ENCODE measurements around the gene C1QTNF9B. TPM values are rescaled to one million over a fixed set of nuclear protein-coding genes. Genes with fewer than 3 reads are reported as not detected.

Gene C1QTNF9B
- total and polyA plus RNA-seq, 2 of the 13 experiments (the other 11 are each of a cell fraction or from before 2014, with no cell fraction given): not detected

DNA sequence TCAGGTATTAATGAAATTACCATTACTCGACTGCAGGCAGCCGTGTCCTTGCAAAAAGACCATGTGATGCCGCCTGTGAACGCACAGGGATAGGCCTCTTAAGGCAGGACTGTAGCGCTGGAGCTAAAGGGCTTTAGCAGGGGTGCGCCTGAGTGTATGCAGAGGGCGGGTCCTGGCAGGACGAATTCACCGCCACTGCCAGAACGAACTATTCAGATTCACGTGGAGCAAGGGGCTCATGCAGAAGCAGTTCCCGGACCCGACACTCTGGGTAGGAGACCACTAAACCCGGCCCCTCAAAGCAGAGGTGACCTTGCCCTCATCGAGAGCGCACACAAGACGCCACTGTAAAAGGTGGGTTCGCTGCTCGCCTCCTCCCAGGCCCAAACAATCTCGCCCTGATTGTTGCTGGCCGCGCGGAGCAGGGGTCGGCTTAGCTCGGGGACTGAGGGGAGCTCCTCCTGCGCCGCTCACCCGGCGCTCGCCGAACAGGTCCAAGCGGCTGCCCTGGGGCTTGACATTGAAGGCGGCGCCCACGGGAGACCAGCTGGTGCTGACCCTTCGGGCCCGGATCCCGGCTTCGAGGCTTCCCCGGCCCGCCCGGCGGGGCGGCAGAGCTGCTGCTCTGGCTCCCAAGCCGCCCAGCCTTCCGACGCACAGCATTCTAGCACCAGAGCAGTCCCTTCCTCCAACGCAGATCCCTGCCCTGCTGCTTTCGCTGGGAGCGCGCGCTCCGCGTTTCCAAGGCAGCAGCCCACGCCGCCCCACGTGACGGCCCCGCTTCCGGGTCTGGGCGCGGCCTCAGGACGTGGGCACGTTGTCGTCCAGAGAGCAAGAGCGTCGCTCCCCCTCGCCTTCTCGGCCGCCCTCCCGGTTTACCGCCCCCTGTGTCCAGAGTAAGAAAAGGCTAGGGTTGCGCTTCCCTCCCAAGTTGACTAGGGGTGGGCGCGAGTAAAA lies 8.4 kb downstream of the C1QTNF9B start, which contains the start of gene MIPEP (continued):
- TF ChIP-seq, protein P1, sequence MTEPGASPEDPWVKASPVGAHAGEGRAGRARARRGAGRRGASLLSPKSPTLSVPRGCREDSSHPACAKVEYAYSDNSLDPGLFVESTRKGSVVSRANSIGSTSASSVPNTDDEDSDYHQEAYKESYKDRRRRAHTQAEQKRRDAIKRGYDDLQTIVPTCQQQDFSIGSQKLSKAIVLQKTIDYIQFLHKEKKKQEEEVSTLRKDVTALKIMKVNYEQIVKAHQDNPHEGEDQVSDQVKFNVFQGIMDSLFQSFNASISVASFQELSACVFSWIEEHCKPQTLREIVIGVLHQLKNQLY (CRISPR knock-in tag; IDR thresholded peaks at IDR 0.05): peak; percentile 60; the same call in 1 of the 2 replicates
- TF ChIP-seq KDM2A (CRISPR knock-in tag; IDR thresholded peaks at IDR 0.05; ENCODE audit: borderline replicate concordance, low read depth): peak; percentile 95
- TF ChIP-seq, protein P2, sequence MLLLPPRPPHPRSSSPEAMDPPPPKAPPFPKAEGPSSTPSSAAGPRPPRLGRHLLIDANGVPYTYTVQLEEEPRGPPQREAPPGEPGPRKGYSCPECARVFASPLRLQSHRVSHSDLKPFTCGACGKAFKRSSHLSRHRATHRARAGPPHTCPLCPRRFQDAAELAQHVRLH (CRISPR knock-in tag; IDR thresholded peaks at IDR 0.05; ENCODE audit: borderline replicate concordance, low read depth): peak; percentile 72; the same call in 1 of the 2 replicates
- no peak for TF ChIP-seq MATR3 (CRISPR knock-in tag; IDR thresholded peaks at IDR 0.05)
- TF ChIP-seq, protein P3, sequence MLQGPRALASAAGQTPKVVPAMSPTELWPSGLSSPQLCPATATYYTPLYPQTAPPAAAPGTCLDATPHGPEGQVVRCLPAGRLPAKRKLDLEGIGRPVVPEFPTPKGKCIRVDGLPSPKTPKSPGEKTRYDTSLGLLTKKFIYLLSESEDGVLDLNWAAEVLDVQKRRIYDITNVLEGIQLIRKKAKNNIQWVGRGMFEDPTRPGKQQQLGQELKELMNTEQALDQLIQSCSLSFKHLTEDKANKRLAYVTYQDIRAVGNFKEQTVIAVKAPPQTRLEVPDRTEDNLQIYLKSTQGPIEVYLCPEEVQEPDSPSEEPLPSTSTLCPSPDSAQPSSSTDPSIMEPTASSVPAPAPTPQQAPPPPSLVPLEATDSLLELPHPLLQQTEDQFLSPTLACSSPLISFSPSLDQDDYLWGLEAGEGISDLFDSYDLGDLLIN (CRISPR knock-in tag; IDR thresholded peaks at IDR 0.05; ENCODE audit: borderline replicate concordance): peak; percentile 35; the same call in 1 of the 2 replicates
- TF ChIP-seq YEATS4 (CRISPR knock-in tag; IDR thresholded peaks at IDR 0.05; ENCODE audit: borderline replicate concordance): peak; percentile 80; the same call in 1 of the 2 replicates
- TF ChIP-seq HNF4A (CRISPR knock-in tag; IDR thresholded peaks at IDR 0.05): no peak
- TF ChIP-seq, protein P4, sequence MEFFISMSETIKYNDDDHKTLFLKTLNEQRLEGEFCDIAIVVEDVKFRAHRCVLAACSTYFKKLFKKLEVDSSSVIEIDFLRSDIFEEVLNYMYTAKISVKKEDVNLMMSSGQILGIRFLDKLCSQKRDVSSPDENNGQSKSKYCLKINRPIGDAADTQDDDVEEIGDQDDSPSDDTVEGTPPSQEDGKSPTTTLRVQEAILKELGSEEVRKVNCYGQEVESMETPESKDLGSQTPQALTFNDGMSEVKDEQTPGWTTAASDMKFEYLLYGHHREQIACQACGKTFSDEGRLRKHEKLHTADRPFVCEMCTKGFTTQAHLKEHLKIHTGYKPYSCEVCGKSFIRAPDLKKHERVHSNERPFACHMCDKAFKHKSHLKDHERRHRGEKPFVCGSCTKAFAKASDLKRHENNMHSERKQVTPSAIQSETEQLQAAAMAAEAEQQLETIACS (CRISPR knock-in tag; IDR thresholded peaks at IDR 0.05): peak; percentile 82
- TF ChIP-seq NCOA2 (CRISPR knock-in tag; IDR thresholded peaks at IDR 0.05): peak; percentile 56
- 0 out of 2 replicates have a peak, but pooled peaks have one; percentile 46 for TF ChIP-seq SRY (CRISPR knock-in tag; IDR thresholded peaks at IDR 0.05)
- peak; percentile 79 for TF ChIP-seq SALL1 (CRISPR knock-in tag; IDR thresholded peaks at IDR 0.05)
- TF ChIP-seq, protein P5, sequence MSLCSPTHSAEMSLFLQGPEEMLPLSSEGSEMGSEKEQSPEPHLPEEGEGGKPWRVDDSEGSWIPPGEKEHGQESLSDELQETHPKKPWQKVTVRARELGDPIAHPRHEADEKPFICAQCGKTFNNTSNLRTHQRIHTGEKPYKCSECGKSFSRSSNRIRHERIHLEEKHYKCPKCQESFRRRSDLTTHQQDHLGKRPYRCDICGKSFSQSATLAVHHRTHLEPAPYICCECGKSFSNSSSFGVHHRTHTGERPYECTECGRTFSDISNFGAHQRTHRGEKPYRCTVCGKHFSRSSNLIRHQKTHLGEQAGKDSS (CRISPR knock-in tag; IDR thresholded peaks at IDR 0.05; ENCODE audit: borderline replicate concordance, low read depth): peak; percentile 79; the same call in 1 of the 2 replicates
- TF ChIP-seq, protein P6, sequence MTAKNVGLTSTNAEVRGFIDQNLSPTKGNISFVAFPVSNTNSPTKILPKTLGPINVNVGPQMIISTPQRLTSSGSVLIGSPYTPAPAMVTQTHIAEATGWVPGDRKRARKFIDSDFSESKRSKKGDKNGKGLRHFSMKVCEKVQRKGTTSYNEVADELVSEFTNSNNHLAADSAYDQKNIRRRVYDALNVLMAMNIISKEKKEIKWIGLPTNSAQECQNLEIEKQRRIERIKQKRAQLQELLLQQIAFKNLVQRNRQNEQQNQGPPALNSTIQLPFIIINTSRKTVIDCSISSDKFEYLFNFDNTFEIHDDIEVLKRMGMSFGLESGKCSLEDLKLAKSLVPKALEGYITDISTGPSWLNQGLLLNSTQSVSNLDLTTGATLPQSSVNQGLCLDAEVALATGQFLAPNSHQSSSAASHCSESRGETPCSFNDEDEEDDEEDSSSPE (CRISPR knock-in tag; IDR thresholded peaks at IDR 0.05): peak; percentile 90
- peak; percentile 81 for TF ChIP-seq ZNF556 (CRISPR knock-in tag; IDR thresholded peaks at IDR 0.05; ENCODE audit: borderline replicate concordance)
- TF ChIP-seq PLRG1 (conservative IDR thresholded peaks at IDR 0.05): no peak
- TF ChIP-seq HCFC1 (IDR thresholded peaks at IDR 0.05; ENCODE audit: low read depth, low read length): peak; percentile 67
- TF ChIP-seq, protein P7, sequence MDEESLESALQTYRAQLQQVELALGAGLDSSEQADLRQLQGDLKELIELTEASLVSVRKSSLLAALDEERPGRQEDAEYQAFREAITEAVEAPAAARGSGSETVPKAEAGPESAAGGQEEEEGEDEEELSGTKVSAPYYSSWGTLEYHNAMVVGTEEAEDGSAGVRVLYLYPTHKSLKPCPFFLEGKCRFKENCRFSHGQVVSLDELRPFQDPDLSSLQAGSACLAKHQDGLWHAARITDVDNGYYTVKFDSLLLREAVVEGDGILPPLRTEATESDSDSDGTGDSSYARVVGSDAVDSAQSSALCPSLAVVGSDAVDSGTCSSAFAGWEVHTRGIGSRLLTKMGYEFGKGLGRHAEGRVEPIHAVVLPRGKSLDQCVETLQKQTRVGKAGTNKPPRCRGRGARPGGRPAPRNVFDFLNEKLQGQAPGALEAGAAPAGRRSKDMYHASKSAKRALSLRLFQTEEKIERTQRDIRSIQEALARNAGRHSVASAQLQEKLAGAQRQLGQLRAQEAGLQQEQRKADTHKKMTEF (CRISPR knock-in tag; IDR thresholded peaks at IDR 0.05): peak; percentile 55; the same call in 1 of the 2 replicates
- peak in 1 of 2 experiments; percentile 68; a peak in 2 of 4 replicates for TF ChIP-seq KLF16 (CRISPR knock-in tag; IDR thresholded peaks at IDR 0.05)
- peak; percentile 74; the same call in 1 of the 2 replicates for TF ChIP-seq ETV6 (CRISPR knock-in tag; conservative IDR thresholded peaks at IDR 0.05)
- peak; percentile 46; the same call in 1 of the 2 replicates for TF ChIP-seq ZNF614 (CRISPR knock-in tag; IDR thresholded peaks at IDR 0.05; ENCODE audit: borderline replicate concordance)
- TF ChIP-seq ZNF331 (CRISPR knock-in tag; IDR thresholded peaks at IDR 0.05): peak; percentile 79
- TF ChIP-seq ZNF225 (CRISPR knock-in tag; IDR thresholded peaks at IDR 0.05): peak; percentile 82; the same call in 1 of the 2 replicates

Data from HepG2 (cell line).